Type B pancreatic cell (in vitro differentiated cells): ENCODE data around the gene GPR108. TPM values are rescaled to one million over a fixed set of nuclear protein-coding genes. Genes with fewer than 3 reads are reported as not detected.

Source experiments
- DNase-seq: peaks from one replicate; pipeline ENCODE4 v3.0.0; 2021; ENCODE audit warnings: mixed read lengths; ENCODE audit not compliant: unreplicated experiment; ENCODE audit errors: extremely low spot score
- H3K27ac Mint-ChIP-seq: 2 replicates; pipeline ENCODE4 v1.8.0; 2021; ENCODE audit warnings: mild to moderate bottlenecking, mixed read lengths
- H3K27me3 Mint-ChIP-seq: 2 replicates; pipeline ENCODE4 v1.8.0; 2021; ENCODE audit warnings: mixed read lengths
- H3K36me3 Mint-ChIP-seq: 2 replicates; pipeline ENCODE4 v1.8.0; 2021; ENCODE audit warnings: mixed read lengths
- H3K4me1 Mint-ChIP-seq: one replicate; pipeline ENCODE4 v1.8.0; 2021; ENCODE audit warnings: mixed read lengths; ENCODE audit not compliant: unreplicated experiment
- H3K4me3 Mint-ChIP-seq: 2 replicates; pipeline ENCODE4 v1.8.0; 2021; ENCODE audit warnings: mild to moderate bottlenecking, mixed read lengths
- H3K9me3 Mint-ChIP-seq: 2 replicates; pipeline ENCODE4 v1.8.0; 2021; ENCODE audit warnings: mixed read lengths
- CTCF ChIP-seq: fragments of 200-600 bp; sonication (generic); conservative IDR thresholded peaks from 2 replicates; pipeline ENCODE4 v1.5.0; 2021; ENCODE audit warnings: antibody characterized with exemption, mild to moderate bottlenecking
- total RNA-seq: library from RNA; stranded (reverse); gene quantifications from 2 replicates; pipeline ENCODE4 v1.2.1, GENCODE V29; 2021; ENCODE audit warnings: low replicate concordance

GPR108 gene
- total RNA-seq, 1 donor from 2014 or later = 55.4 TPM

- Mint-ChIP-seq H3K27ac (no peak overlapping the region), H3K4me1 (no peaks in the 10 kb centered on the region), H3K27me3 (peaks cover 40% of the 10 kb centered on the region), H3K9me3 (peaks cover 4% of the 10 kb centered on the region), H3K4me3 (no peak overlapping the region), H3K36me3 (no peaks in the 10 kb centered on the region)
- DNase-seq = no peak
- TF ChIP-seq CTCF = no peak
These were observed 23.3 kb downstream of the GPR108 start for GRCh38 chr19:6713773-6714692.

- H3K27ac Mint-ChIP-seq = no peak overlapping the region
- H3K27me3 Mint-ChIP-seq = peaks cover 51% of the 10 kb centered on the region
- H3K36me3 Mint-ChIP-seq = no peaks in the 10 kb centered on the region
- peaks cover 4% of the 10 kb centered on the region for H3K9me3 Mint-ChIP-seq
- no peak for DNase-seq
- H3K4me3 Mint-ChIP-seq = no peak overlapping the region
- no peak for TF ChIP-seq CTCF
- H3K4me1 Mint-ChIP-seq = no peaks in the 10 kb centered on the region
These were observed 24.4 kb downstream of the GPR108 start for GRCh38 chr19:6712692-6713670.

GRCh38 chr19:6712231-6712630 is 25.1 kb downstream of the GPR108 start:
- no peak for TF ChIP-seq CTCF
- peaks cover 52% of the 10 kb centered on the region for H3K27me3 Mint-ChIP-seq
- H3K4me1 Mint-ChIP-seq = no peaks in the 10 kb centered on the region
- peaks cover under 1% of the 10 kb centered on the region for H3K9me3 Mint-ChIP-seq
- H3K4me3 Mint-ChIP-seq = no peak overlapping the region
- H3K27ac Mint-ChIP-seq = no peak overlapping the region
- no peak for DNase-seq
- no peaks in the 10 kb centered on the region for H3K36me3 Mint-ChIP-seq

- H3K27ac Mint-ChIP-seq = no peak overlapping the region
- no peaks in the 10 kb centered on the region for H3K9me3 Mint-ChIP-seq
- peaks cover 52% of the 10 kb centered on the region for H3K27me3 Mint-ChIP-seq
- no peak overlapping the region for H3K4me3 Mint-ChIP-seq
- DNase-seq = no peak
- H3K36me3 Mint-ChIP-seq = no peaks in the 10 kb centered on the region
- H3K4me1 Mint-ChIP-seq = no peaks in the 10 kb centered on the region
- no peak for TF ChIP-seq CTCF
These were observed 25.8 kb downstream of the GPR108 start for GRCh38 chr19:6711605-6712004.

GRCh38 chr19:6711078-6711361 is 26.4 kb downstream of the GPR108 start:
- no peak overlapping the region for H3K4me3 Mint-ChIP-seq
- H3K27ac Mint-ChIP-seq = no peak overlapping the region
- TF ChIP-seq CTCF = no peak

More at GRCh38 chr19:6711078-6711361, 26.4 kb downstream of the GPR108 start:
- H3K9me3 Mint-ChIP-seq = no peaks in the 10 kb centered on the region
- H3K27me3 Mint-ChIP-seq = peaks cover 52% of the 10 kb centered on the region
- no peaks in the 10 kb centered on the region for H3K36me3 Mint-ChIP-seq
- H3K4me1 Mint-ChIP-seq = no peaks in the 10 kb centered on the region
- DNase-seq = no peak
